Stomach (tissue), 4 donors: ENCODE data around the gene LGALS9.

Experiments
- POLR2A ChIP-seq, 4 donors: fragments of 450-650 bp; IDR thresholded peaks; one replicate each; pipeline ENCODE4 v1.6.1; 2016; ENCODE audit warnings: antibody characterized with exemption in 4 of 4, control low read depth in 2 of 4, mild to moderate bottlenecking in 1 of 4, moderate library complexity in 1 of 4
- POLR2AphosphoS5 ChIP-seq, 3 donors: sonication (generic); formaldehyde crosslinking; IDR thresholded peaks; one replicate each; pipeline ENCODE4 v1.6.1; 2016; ENCODE audit warnings: antibody characterized with exemption in 3 of 3

- TF ChIP-seq POLR2A (IDR thresholded peaks at IDR 0.05) (no peak), POLR2AphosphoS5 (IDR thresholded peaks at IDR 0.05) (no peak)
Observed at GRCh38 chr17:27649929-27650328, 18.9 kb downstream of the LGALS9 start.
